ENCODE measurements around the gene UTF1. TPM values are rescaled to one million over a fixed set of nuclear protein-coding genes. Genes with fewer than 3 reads are reported as not detected.

UTF1 gene
- total and polyA plus RNA-seq, 9 of the 15 experiments (the other 6 are each of a cell fraction or from before 2014, with no cell fraction given), result 0.35 to 0.46 TPM; not detected in 7

- peak; percentile 65; the same call in 1 of the 2 replicates for TF ChIP-seq ZNF592 (IDR thresholded peaks at IDR 0.05)
- TF ChIP-seq POLR2G (IDR thresholded peaks at IDR 0.05; ENCODE audit: low read depth, low read length), result peak; percentile 70
- TF ChIP-seq TRIM28 (IDR thresholded peaks at IDR 0.05), result no peak
- peak; percentile 69 for TF ChIP-seq CREM (IDR thresholded peaks at IDR 0.05; ENCODE audit: low read depth)
- TF ChIP-seq ZBTB12 (CRISPR knock-in tag; IDR thresholded peaks at IDR 0.05), result peak; percentile 50; the same call in 1 of the 2 replicates
- TF ChIP-seq PPARD (CRISPR knock-in tag; IDR thresholded peaks at IDR 0.05), result no peak
- no peak for TF ChIP-seq YY1 (IDR thresholded peaks at IDR 0.05; ENCODE audit: borderline replicate concordance in 1 of 3, control insufficient read depth in 1 of 3, extremely low read depth in 1 of 3, insufficient read depth in 3 of 3, insufficient read length in 1 of 3, insufficient replicate concordance in 2 of 3, low read depth in 1 of 3, low read length in 2 of 3)
- TF ChIP-seq ZNF175 (CRISPR knock-in tag; IDR thresholded peaks at IDR 0.05; ENCODE audit: low read depth), result 0 out of 2 replicates have a peak, but pooled peaks have one; percentile 51
- TF ChIP-seq USF1 (CRISPR knock-in tag; IDR thresholded peaks at IDR 0.05), result peak; percentile 78
Measured at GRCh38 chr10:133247681-133248333, 17.8 kb downstream of the UTF1 start (continued).

Measured in K562 (cell line).